H9 (cell line): ENCODE measurements around the gene AHNAK2. TPM values are rescaled to one million over a fixed set of nuclear protein-coding genes. Genes with fewer than 3 reads are reported as not detected.

Experiments used
- DNase-seq: peaks from one replicate; pipeline ENCODE4 v3.0.0-alpha.2; 2017
- H2AFZ ChIP-seq: one replicate; pipeline ENCODE4 v1.6.1; 2013; ENCODE audit warnings: mild to moderate bottlenecking, low read length, control low read depth, moderate library complexity
- H2AK5ac ChIP-seq: 2 replicates; pipeline ENCODE4 v1.6.1; 2013; ENCODE audit warnings: low read length, control low read depth, mixed read lengths; ENCODE audit not compliant: insufficient read length
- H2BK120ac ChIP-seq: one replicate; pipeline ENCODE4 v1.6.1; 2013; ENCODE audit warnings: low read depth, mild to moderate bottlenecking, low read length, control low read depth, inconsistent platforms; ENCODE audit not compliant: poor library complexity, severe bottlenecking
- H2BK12ac ChIP-seq: 2 replicates; pipeline ENCODE4 v1.6.1; 2013; ENCODE audit warnings: low read length, control low read depth, mixed read lengths, low read depth; ENCODE audit not compliant: insufficient read length
- H2BK15ac ChIP-seq: 2 replicates; pipeline ENCODE4 v1.6.1; 2013; ENCODE audit warnings: low read depth, low read length, control low read depth
- H2BK20ac ChIP-seq: one replicate; pipeline ENCODE4 v1.6.1; 2013; ENCODE audit warnings: low read depth, mild to moderate bottlenecking, low read length, control low read depth, inconsistent platforms; ENCODE audit not compliant: poor library complexity, severe bottlenecking
- H2BK5ac ChIP-seq: 2 replicates; pipeline ENCODE4 v1.6.1; 2013; ENCODE audit warnings: low read length, control low read depth, mixed read lengths; ENCODE audit not compliant: insufficient read length
- H3K14ac ChIP-seq: 2 replicates; pipeline ENCODE4 v1.6.1; 2013; ENCODE audit warnings: low read length, control low read depth; ENCODE audit not compliant: insufficient read depth
- H3K18ac ChIP-seq: 2 replicates; pipeline ENCODE4 v1.6.1; 2013; ENCODE audit warnings: low read depth, mild to moderate bottlenecking, mixed read lengths, low read length, control low read depth; ENCODE audit not compliant: insufficient read length
- H3K23ac ChIP-seq: 2 replicates; pipeline ENCODE4 v1.6.1; 2013; ENCODE audit warnings: low read length, control low read depth, mixed read lengths, low read depth; ENCODE audit not compliant: insufficient read length
- H3K23me2 ChIP-seq: 2 replicates; pipeline ENCODE4 v1.6.1; 2013; ENCODE audit warnings: low read depth, mild to moderate bottlenecking, mixed read lengths, low read length, control low read depth; ENCODE audit not compliant: insufficient read length, poor library complexity, severe bottlenecking
- H3K27ac ChIP-seq: 2 replicates; pipeline ENCODE4 v1.5.1; 2013; ENCODE audit warnings: low read length, control low read depth, mixed read lengths, low read depth; ENCODE audit not compliant: insufficient read length
- H3K27me3 ChIP-seq: 2 replicates; pipeline ENCODE4 v1.6.1; 2013; ENCODE audit warnings: low read length, control low read depth, inconsistent platforms; ENCODE audit not compliant: insufficient read depth
- H3K4ac ChIP-seq: 2 replicates; pipeline ENCODE4 v1.6.1; 2013; ENCODE audit warnings: low read depth, mild to moderate bottlenecking, control low read depth, inconsistent platforms, low read length, moderate library complexity
- H3K4me1 ChIP-seq: 2 replicates; pipeline ENCODE4 v1.6.1; 2013; ENCODE audit warnings: low read length, control low read depth, inconsistent platforms; ENCODE audit not compliant: insufficient read depth
- H3K4me2 ChIP-seq: 2 replicates; pipeline ENCODE4 v1.6.1; 2013; ENCODE audit warnings: low read length, control low read depth, mixed read lengths; ENCODE audit not compliant: insufficient read length, insufficient read depth
- H3K56ac ChIP-seq: 2 replicates; pipeline ENCODE4 v1.6.1; 2013; ENCODE audit warnings: low read depth, mild to moderate bottlenecking, mixed read lengths, low read length, control low read depth; ENCODE audit not compliant: insufficient read length
- H3K79me1 ChIP-seq: 2 replicates; pipeline ENCODE4 v1.6.1; 2013; ENCODE audit warnings: low read depth, mild to moderate bottlenecking, moderate library complexity, low read length, control low read depth, inconsistent platforms; ENCODE audit not compliant: insufficient read depth, poor library complexity, severe bottlenecking
- H3K79me2 ChIP-seq: 2 replicates; pipeline ENCODE4 v1.6.1; 2013; ENCODE audit warnings: low read length, control low read depth, inconsistent platforms; ENCODE audit not compliant: insufficient read depth
- H3K9ac ChIP-seq: 2 replicates; pipeline ENCODE4 v1.6.1; 2013; ENCODE audit warnings: low read length, control low read depth, mixed read lengths; ENCODE audit not compliant: insufficient read length; ENCODE audit errors: extremely low read depth
- H3K9me3 ChIP-seq: one replicate; pipeline ENCODE4 v1.6.1; 2013; ENCODE audit warnings: low read depth, low read length, inconsistent platforms; ENCODE audit not compliant: control insufficient read depth
- H3T11ph ChIP-seq: one replicate; pipeline ENCODE4 v1.6.1; 2013; ENCODE audit warnings: mild to moderate bottlenecking, low read length, control low read depth, inconsistent platforms
- H4K20me1 ChIP-seq: one replicate; pipeline ENCODE4 v1.6.1; 2013; ENCODE audit not compliant: control insufficient read depth, insufficient read length, insufficient read depth
- H4K5ac ChIP-seq: 2 replicates; pipeline ENCODE4 v1.6.1; 2013; ENCODE audit warnings: low read depth, mild to moderate bottlenecking, mixed read lengths, low read length, control low read depth; ENCODE audit not compliant: insufficient read length
- H4K8ac ChIP-seq: replicated peaks from 2 replicates; pipeline ENCODE4 v1.6.1; 2013; ENCODE audit warnings: low read length, control low read depth, mixed read lengths, low read depth; ENCODE audit not compliant: insufficient read length
- H4K91ac ChIP-seq: 2 replicates; pipeline ENCODE4 v1.6.1; 2013; ENCODE audit warnings: low read depth, mild to moderate bottlenecking, moderate library complexity, mixed read lengths, low read length, control low read depth; ENCODE audit not compliant: insufficient read length
- H3K27ac Mint-ChIP-seq, 3 experiments: 2 replicates in 2 of 3; 3 replicates in 1 of 3; pipeline ENCODE4 v1.8.0; 2020 to 2021; ENCODE audit warnings: mixed read lengths in 3 of 3, mild to moderate bottlenecking in 1 of 3, moderate library complexity in 1 of 3
- H3K27me3 Mint-ChIP-seq: 2 replicates; pipeline ENCODE4 v1.8.0; 2021; ENCODE audit warnings: low read depth, mild to moderate bottlenecking, moderate library complexity, mixed read lengths
- H3K36me3 Mint-ChIP-seq, 3 experiments: 2 replicates in 2 of 3; 3 replicates in 1 of 3; pipeline ENCODE4 v1.8.0; 2020 to 2021; ENCODE audit warnings: low read depth in 3 of 3, mixed read lengths in 3 of 3; ENCODE audit not compliant: insufficient read depth in 1 of 3
- H3K4me1 Mint-ChIP-seq, 2 experiments: 2 replicates each; pipeline ENCODE4 v1.8.0; 2020; ENCODE audit warnings: mixed read lengths in 2 of 2
- H3K4me3 Mint-ChIP-seq, 2 experiments: 2 replicates in 1 of 2; 3 replicates in 1 of 2; pipeline ENCODE4 v1.8.0; 2020 to 2021; ENCODE audit warnings: mild to moderate bottlenecking in 2 of 2, mixed read lengths in 2 of 2, moderate library complexity in 1 of 2
- H3K9me3 Mint-ChIP-seq, 2 experiments: 2 replicates in 1 of 2; 3 replicates in 1 of 2; pipeline ENCODE4 v1.8.0; 2020; ENCODE audit warnings: mild to moderate bottlenecking in 2 of 2, mixed read lengths in 2 of 2, moderate library complexity in 1 of 2
- CTCF ChIP-seq: fragments of 200-600 bp; sonication (generic); conservative IDR thresholded peaks from 3 replicates; pipeline ENCODE4 v1.8.0; 2021; ENCODE audit warnings: antibody characterized with exemption, mild to moderate bottlenecking
- WGBS: extraction: QIAGEN DNeasy Blood & Tissue Kit; methylation state at CpG from one replicate; pipeline ENCODE4 v1.1.7; 2013; ENCODE audit warnings: missing lambda C conversion rate, low lambda C conversion rate, mixed read lengths; ENCODE audit not compliant: insufficient read length; ENCODE audit errors: extremely low coverage; 5-methylcytosine and 5-hydroxymethylcytosine counted together
- total RNA-seq: library from RNA; stranded (reverse); gene quantifications from 2 replicates; pipeline ENCODE4 v1.2.1, GENCODE V29; 2021

Gene AHNAK2
- total RNA-seq, 1 experiment from 2014 or later, result 2.8 TPM

- Histone ChIP-seq H4K91ac (no peak overlapping the region), H2BK5ac (no peak overlapping the region), H3K14ac (no peak overlapping the region), H3K9me3 (no peaks in the 10 kb centered on the region), H2BK12ac (no peak overlapping the region), H2BK15ac (no peak overlapping the region), H3K18ac (no peak overlapping the region), H3K56ac (no peak overlapping the region), H3K4me2 (no peak overlapping the region), H3K4ac (no peak overlapping the region), H2AK5ac (no peak overlapping the region), H2BK20ac (no peak overlapping the region), H4K8ac (no peak overlapping the region), H3K79me1 (no peaks in the 10 kb centered on the region), H4K20me1 (no peaks in the 10 kb centered on the region), H2BK120ac (no peak overlapping the region), H3K9ac (no peak overlapping the region), H3T11ph (no peak overlapping the region), H3K23ac (no peak overlapping the region), H4K5ac (no peak overlapping the region), H3K79me2 (no peaks in the 10 kb centered on the region), H3K23me2 (no peaks in the 10 kb centered on the region), H2AFZ (no peak overlapping the region), H3K27me3 (no peaks in the 10 kb centered on the region), H3K27ac (no peak overlapping the region), H3K4me1 (no peaks in the 10 kb centered on the region)
- H3K36me3 Mint-ChIP-seq, result no peaks in the 10 kb centered on the region; a peak in 1 of 7 replicates
- H3K27me3 Mint-ChIP-seq, result peaks cover 24% of the 10 kb centered on the region
- H3K4me3 Mint-ChIP-seq, result no peak overlapping the region; a peak in 1 of 5 replicates
- peaks cover 0 to 8% of the 10 kb centered on the region in 2 experiments; a peak in 2 of 5 replicates for H3K9me3 Mint-ChIP-seq
- no peak for DNase-seq
- no peaks in the 10 kb centered on the region for H3K4me1 Mint-ChIP-seq
- no peak overlapping the region for H3K27ac Mint-ChIP-seq
- no CpG with 5 or more reads among the region's 3 CpGs for WGBS
- TF ChIP-seq CTCF, result no peak
Observed at GRCh38 chr14:104955396-104955770, 22.8 kb downstream of the AHNAK2 start.
